Measurements from ENCODE around the gene MAP3K2. TPM values are rescaled to one million over a fixed set of nuclear protein-coding genes. Genes with fewer than 3 reads are reported as not detected.

Gene MAP3K2
- total RNA-seq, 4 donors from 2014 or later: 29.4 to 49.1 (median 44.0) TPM

DNA sequence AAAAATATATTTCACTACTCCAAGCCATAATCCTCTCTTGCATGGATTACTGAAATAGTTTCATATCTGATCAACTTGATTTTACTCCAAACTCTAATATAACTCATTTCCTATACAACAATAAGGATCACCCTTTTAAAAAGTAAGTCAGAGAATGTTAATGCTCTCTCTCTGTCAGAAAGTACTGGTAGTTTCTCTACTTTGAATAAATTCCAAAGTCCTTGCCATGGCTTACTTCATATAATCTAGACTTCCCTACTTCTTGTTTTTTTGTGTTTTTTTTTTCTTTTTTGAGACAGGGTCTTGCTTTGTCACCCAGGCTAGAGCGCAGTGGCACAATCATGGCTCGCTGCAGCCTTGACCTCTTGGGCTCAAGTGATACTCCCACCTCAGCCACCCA lies 36.2 kb downstream of the MAP3K2 start:
- DNase-seq (ENCODE audit: low spot score in 2 of 2): no peak

GRCh38 chr2:127348426-127349000 lies 39.3 kb downstream of the MAP3K2 start:
- WGBS: 95% methylated on average over 1 of the region's 1 CpG
- TF ChIP-seq POLR2AphosphoS5 (IDR thresholded peaks at IDR 0.05) (no peak), CTCF (IDR thresholded peaks at IDR 0.05) (no peak), EP300 (IDR thresholded peaks at IDR 0.05) (no peak), POLR2A (IDR thresholded peaks at IDR 0.05) (no peak)
- Histone ChIP-seq H3K9me3 (no peaks in the 10 kb centered on the region), H3K27ac (no peak overlapping the region), H3K4me3 (no peak overlapping the region), H3K27me3 (no peaks in the 10 kb centered on the region), H3K4me1 (peaks cover 5% of the 10 kb centered on the region), H3K36me3 (no peaks in the 10 kb centered on the region)
- no peak for DNase-seq (ENCODE audit: low spot score in 2 of 2)

More for the DNA sequence above, 36.2 kb downstream of the MAP3K2 start:
- Histone ChIP-seq H3K27ac (no peak overlapping the region), H3K36me3 (no peaks in the 10 kb centered on the region), H3K9me3 (no peaks in the 10 kb centered on the region), H3K27me3 (no peaks in the 10 kb centered on the region), H3K4me1 (peaks cover 16% of the 10 kb centered on the region), H3K4me3 (no peak overlapping the region)
- TF ChIP-seq POLR2A (IDR thresholded peaks at IDR 0.05) (no peak), CTCF (IDR thresholded peaks at IDR 0.05) (no peak), EP300 (IDR thresholded peaks at IDR 0.05) (no peak), POLR2AphosphoS5 (IDR thresholded peaks at IDR 0.05) (no peak)
- WGBS: 95% methylated on average over 2 of the region's 2 CpGs

GRCh38 chr2:127347734-127348392 lies 39.9 kb downstream of the MAP3K2 start:
- Histone ChIP-seq H3K4me1 (peaks cover 5% of the 10 kb centered on the region), H3K27ac (no peak overlapping the region), H3K27me3 (no peaks in the 10 kb centered on the region), H3K36me3 (no peaks in the 10 kb centered on the region), H3K4me3 (no peak overlapping the region), H3K9me3 (no peaks in the 10 kb centered on the region)
- WGBS: 100% methylated on average over 1 of the region's 1 CpG
- no peak for TF ChIP-seq POLR2A (IDR thresholded peaks at IDR 0.05)
- TF ChIP-seq EP300 (IDR thresholded peaks at IDR 0.05): no peak
- TF ChIP-seq POLR2AphosphoS5 (IDR thresholded peaks at IDR 0.05): no peak
- no peak for TF ChIP-seq CTCF (IDR thresholded peaks at IDR 0.05)
- DNase-seq (ENCODE audit: low spot score in 2 of 2): no peak

- Histone ChIP-seq H3K4me3 (no peak overlapping the region), H3K27me3 (no peaks in the 10 kb centered on the region), H3K36me3 (peaks cover 2% of the 10 kb centered on the region), H3K4me1 (peaks cover 5% of the 10 kb centered on the region), H3K9me3 (no peaks in the 10 kb centered on the region), H3K27ac (no peak overlapping the region)
- TF ChIP-seq CTCF (IDR thresholded peaks at IDR 0.05) (no peak), EP300 (IDR thresholded peaks at IDR 0.05) (no peak), POLR2AphosphoS5 (IDR thresholded peaks at IDR 0.05) (no peak), POLR2A (IDR thresholded peaks at IDR 0.05) (no peak)
- no peak for DNase-seq (ENCODE audit: low spot score in 2 of 2)
- WGBS: 86% methylated on average over 3 of the region's 3 CpGs
Observed at GRCh38 chr2:127347015-127347414, 40.8 kb downstream of the MAP3K2 start.

DNA sequence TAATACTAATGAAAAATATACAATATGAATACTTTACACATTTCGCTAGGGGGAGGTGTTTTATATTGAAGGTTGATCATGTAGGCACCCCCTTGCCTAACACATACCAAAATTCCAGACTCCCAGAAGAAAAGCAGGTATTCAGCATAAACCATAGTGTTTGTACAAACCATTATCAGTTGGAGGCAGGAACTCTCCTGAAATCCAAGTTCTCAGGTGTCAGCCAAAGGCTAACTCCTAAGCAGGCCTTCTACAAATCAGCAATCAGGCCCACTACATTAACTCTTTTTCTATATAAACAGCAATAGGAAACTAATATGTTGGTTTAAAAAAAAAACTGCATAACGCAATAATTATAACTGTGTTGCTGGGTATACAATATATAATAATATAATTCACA lies 44.5 kb downstream of the MAP3K2 start:
- Histone ChIP-seq H3K4me1 (no peaks in the 10 kb centered on the region), H3K36me3 (peaks cover 13% of the 10 kb centered on the region), H3K9me3 (no peaks in the 10 kb centered on the region), H3K4me3 (no peak overlapping the region), H3K27ac (no peak overlapping the region), H3K27me3 (no peaks in the 10 kb centered on the region)
- TF ChIP-seq POLR2AphosphoS5 (IDR thresholded peaks at IDR 0.05): no peak
- no peak for TF ChIP-seq CTCF (IDR thresholded peaks at IDR 0.05)
- TF ChIP-seq EP300 (IDR thresholded peaks at IDR 0.05): no peak
- TF ChIP-seq POLR2A (IDR thresholded peaks at IDR 0.05): no peak
- WGBS: 94% methylated on average over 2 of the region's 2 CpGs
- DNase-seq (ENCODE audit: low spot score in 2 of 2): no peak

All from suprapubic skin (tissue), 4 donors.